ENCODE measurements around the gene KRTAP5-6.
A peak's percentile ranks its signal among the peaks of the same experiment; 100 is the strongest.

KRTAP5-6 gene, protein sequence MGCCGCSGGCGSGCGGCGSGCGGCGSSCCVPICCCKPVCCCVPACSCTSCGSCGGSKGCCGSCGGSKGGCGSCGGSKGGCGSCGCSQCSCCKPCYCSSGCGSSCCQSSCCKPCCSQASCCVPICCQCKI

DNA sequence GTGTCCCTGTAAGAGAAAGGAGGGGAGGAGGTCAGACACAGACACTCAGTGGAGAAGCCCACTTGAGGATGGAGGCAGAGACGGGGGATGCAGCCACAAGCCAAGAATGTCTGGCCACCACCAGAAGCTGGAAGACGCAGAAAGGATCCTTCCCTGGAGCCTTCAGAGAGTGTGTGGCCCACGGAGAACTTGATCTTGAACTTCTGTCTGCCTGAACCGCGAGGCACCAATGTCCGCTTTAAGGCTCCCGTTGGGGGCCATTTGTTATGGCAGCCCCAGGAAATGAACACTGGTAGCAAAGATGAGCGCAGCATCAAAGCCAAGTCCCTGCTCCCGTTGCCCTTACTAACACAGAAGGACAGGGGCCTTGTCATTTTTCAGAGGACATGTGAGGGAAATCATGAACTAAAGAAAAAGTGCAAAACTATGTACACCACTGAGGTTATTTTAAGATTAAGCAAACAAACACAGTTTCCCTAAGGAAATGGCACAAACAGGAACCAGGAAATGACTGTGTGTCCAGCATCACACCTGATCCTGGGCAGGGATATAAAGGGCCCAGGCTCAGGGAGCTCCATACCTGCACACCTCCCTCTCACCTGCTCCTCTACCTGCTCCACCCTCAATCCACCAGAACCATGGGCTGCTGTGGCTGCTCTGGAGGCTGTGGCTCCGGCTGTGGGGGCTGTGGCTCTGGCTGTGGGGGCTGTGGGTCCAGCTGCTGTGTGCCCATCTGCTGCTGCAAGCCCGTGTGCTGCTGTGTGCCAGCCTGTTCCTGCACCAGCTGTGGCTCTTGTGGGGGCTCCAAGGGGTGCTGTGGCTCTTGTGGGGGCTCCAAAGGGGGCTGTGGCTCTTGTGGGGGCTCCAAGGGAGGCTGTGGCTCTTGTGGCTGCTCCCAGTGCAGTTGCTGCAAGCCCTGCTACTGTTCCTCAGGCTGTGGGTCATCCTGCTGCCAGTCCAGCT lies at the start of gene KRTAP5-6:
Gene KRTAP5-6, plus strand, starts transcription at position 588 of the 963 bp plus-strand sequence. Its CDS starts 51 bp downstream, at position 639.
- DNase-seq (ENCODE audit: low read depth in 2 of 2) = no peak

DNA sequence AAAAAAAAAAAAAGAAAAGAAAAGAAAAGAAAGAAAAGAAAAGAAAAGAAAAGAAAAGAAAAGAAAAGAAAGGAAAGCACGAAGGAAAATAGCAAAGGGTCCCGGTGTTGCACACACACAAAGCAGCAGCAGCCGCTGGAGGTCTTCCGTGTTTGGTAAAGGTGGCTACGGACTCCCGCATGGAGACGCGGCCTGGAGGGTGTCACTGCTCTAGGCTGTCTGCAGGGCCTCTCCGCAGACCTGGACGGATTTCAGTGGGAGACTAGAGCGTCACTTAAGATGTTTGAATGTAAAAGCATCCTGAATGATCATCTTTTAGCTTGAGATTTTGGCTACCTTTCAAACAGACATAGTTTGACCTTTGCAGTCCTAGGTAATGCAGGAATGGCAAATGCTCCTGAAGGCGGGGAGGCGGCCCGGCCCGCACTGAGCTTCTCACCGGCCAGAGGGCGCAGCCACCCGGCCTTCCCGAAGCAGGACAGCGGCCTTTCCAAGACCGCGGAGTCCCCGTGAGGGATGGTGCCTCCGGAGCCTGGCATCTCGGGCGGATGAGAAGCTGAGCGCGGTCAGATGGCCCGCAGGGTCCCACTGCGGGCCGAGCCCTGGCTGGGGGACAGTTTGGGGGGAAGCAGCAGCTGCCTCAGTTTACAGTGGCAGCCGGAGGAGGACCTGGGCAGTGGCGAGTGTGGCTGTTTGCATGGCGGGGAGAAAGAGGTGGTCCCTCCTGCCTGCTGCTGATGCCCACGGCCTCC lies 48.9 kb upstream of the KRTAP5-6 start:
- DNase-seq (ENCODE audit: low read depth in 2 of 2) = no peak

DNA sequence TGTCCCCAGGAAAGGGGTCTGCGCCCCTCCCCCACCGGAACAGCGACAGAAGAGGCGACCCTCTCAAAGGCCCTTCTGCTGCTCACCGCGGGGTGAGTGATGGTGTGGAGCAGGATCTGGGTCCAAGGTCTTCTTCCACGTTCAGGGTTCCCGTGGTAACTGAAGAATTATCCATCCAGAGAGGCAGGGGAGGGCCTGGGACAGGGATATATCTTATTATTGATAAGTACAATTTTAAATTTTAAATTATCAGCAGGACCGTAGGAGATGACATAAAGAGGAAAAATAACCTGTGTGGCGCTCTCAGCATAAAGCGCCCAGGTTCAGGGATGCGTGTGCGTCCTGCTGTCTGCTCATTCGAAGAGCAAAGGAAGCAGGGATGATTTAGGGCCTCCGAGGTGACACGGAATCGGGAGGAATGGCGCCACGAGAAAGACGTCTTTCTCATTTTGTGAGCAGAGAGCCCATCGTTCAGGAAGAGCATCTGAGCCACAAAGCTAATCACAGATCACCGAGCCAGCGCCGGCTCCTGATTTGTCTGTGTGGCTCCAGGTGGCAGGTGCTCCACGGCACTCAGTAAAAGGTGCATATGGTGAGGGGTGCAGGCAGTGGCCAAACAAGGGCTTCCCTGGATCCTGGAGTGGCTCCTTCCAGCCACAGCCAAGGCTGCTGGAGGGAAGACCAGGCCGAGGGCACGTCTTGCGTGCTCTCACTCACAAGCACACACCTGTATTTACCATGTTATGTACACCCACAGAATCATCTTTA lies 48.2 kb upstream of the KRTAP5-6 start:
- no peak for DNase-seq (ENCODE audit: low read depth in 2 of 2)

DNA sequence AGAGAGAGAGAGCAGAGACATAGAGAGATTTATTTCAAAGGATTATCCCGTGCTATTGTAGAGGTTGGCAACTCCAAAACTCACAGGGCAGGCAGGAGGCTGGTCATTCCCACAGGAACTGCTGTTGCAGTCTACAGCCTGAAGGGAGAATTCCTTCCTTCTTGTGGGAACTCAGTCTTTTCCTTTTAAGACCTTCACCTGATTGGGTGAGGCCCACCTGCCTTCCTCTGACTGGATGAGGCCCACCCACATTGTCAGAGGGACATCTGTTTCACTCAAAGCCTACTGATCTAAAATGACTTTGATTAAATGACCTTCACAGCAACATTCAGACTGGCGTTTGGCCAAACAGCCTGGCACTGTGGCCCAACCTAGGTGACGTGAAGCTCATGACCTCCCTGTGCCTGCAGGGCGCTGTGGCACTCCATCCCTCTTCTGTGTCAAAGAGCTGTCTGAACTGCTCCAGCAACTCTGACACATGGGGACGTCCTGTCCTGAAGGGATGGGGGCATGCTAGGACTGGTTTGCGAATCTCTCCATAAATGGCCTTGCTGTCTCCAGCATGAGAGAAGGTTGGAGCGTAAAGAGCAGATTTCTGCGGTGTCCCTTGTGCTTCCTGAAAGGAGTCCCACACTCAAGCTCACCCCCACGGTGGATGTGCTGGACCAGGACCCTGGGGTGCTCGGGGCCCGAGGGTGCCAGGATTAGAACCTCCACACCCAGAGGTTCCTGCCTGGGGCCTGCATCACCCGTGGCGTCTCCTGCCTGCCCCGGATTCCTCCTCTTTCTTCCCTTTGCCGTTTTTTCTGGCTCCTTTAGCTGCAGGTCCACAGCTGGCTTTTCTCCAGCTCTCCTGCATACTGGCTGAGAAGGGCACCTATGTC lies 46.7 kb upstream of the KRTAP5-6 start:
- DNase-seq (ENCODE audit: low read depth in 2 of 2) = no peak

DNA sequence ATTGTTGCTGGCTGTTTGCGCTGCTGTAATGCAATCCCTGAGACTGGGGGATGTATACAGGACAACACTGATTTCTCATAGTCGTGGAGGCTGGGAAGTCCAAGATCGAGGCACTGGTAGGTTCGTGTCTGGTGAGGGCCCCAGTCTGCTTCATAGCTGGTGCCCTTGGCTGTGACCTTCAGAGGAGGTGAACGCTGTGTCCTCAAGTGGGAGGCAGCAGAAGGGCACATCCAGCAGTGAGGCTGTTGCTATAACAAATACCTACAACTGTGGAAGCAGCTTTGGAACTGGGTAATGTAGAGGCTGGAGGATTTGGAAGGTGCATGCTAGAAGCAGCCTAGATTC lies 46.1 kb upstream of the KRTAP5-6 start:
- DNase-seq (ENCODE audit: low read depth in 2 of 2) = no peak

DNA sequence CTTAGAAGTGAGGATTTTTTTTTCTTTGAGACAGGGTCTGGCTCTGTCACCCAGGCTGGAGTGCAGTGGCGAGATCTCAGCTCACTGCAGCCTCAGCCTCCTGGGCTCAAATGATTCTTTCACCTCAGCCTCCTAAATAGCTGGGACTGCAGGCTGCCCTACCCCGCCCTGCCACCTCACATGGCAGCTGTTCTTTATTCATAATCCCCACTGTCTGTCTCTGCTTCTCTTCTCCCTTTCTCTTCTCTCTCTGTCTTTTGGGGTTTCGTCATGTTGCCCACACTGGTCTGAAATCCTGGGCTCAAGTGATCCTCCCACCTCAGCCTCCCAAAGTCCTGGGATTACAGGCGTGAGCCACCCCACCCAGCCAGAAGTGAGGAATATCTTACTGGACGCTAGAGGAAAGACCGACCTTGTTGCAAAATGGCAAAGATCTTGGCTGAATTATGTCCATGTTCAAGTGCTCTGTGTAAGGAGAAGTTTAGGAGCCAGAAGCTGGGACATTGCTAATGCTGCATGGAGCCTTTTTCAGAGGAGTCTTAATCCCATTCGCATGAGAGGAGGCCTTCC lies 45.5 kb upstream of the KRTAP5-6 start:
- no peak for DNase-seq (ENCODE audit: low read depth in 2 of 2)

DNA sequence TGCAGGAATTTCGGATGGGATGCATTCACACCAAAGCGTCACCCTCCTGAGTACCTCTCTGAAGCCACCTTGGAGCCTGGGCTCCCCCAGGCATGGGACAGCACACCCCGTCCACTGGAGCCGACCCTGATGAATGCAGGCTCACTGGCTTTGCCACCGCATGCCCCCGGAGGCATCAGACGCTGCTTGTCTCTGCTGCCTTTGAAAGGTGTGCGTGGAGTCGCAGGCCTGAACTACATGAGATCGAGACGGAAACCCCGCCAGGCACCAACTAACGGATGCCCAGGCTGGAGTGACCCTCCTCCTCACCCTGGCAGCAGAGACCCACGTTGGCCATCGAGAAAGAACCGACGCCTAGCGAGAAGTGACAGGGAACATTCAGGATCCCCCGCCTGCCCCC lies 45.0 kb upstream of the KRTAP5-6 start:
- no peak for DNase-seq (ENCODE audit: low read depth in 2 of 2)

DNA sequence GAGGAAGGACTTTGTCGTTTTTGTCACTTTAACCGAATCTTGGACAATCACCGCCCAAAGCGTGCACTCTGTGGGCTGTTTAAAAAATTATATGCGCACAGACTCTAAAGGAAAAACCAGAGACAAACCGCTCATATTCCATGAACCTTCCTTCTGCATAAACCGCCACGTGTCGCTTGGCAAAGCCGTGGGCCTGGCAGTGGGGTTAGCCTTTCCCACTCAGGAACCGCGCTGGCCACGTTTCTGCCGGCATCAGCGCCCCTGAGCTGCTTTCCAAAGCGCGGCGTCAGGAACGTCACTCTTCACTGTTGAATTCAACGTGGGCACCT lies 44.6 kb upstream of the KRTAP5-6 start:
- no peak for DNase-seq (ENCODE audit: low read depth in 2 of 2)

DNA sequence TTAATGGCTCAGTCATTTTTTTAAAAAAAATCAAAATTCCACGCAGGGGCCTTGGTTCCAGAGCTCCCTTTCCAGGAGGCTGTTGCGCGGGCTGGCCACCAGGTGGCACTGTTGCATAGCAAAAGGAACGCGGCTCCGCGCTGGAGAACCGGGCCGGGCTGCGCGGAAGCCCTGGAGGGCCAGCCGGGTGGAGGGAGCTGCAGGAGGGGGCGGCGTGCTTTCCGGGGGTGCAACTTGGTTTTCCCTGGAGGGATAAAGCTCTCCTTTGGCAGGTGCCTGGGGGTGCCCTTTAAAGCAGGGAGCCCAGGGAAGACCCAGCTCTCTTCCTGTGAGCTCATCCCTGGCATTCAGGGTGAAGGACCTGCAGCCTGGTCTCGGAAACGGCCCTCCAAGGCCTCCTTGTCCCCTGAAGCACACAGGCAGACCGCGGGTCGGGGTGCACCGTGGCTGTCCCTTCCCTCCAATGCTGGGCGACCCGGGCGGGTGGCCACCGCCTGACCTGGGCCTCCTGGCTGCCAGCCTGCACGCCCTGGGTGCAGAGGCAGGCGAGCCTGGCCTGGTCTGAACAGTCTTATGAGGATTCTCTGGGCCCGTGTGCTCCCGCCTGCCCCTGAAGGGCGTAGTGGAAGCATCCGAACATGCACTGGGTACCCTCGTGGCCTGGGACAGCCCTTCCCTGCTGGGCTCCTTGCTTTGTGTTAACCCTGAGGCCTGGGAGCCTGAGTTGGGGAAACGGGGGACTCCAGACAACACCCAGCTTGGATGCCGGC lies 44.0 kb upstream of the KRTAP5-6 start:
- DNase-seq (ENCODE audit: low read depth in 2 of 2) = peak; percentile 62 to 68

DNA sequence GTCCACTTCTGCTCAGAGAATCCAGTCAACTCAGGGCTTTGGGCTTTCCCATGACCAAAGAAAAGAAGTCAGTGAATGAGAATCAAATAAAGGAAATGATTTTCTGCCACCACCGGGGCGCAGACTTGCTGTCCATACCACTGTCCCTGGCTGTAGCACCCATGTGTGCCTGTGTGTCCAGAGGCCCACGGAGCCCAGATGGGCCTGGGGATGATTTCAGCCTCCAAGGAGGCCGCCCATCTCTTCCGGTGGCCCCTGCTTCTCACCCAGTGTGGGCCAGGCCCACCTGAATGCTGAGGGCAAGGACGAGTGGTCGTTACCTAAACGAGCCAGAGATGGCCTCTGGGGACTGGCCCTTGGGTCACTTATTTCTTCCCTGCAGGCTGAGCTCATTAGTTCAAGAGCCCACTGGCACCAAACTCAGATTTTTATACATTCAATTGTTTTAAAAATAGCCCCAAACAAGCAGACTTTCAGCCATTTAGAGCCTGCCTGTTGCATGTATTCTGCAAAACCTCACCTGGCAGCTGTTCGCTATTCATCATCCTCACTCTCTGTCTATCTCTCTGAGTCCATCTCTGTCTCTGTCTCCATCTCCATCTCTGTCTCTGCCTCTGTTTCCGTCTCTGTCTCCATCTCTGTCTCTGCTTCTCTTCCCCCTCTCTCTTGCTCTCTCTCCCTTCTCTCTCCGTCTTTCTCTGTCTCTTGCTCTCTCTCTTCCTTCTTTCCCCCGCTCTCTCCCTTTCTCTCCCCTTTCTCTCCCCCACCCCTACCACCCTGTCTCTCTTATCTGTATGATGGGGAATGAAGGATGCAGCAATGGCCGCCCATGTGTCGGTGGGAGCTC lies 43.2 kb upstream of the KRTAP5-6 start:
- DNase-seq (ENCODE audit: low read depth in 2 of 2) = no peak

DNA sequence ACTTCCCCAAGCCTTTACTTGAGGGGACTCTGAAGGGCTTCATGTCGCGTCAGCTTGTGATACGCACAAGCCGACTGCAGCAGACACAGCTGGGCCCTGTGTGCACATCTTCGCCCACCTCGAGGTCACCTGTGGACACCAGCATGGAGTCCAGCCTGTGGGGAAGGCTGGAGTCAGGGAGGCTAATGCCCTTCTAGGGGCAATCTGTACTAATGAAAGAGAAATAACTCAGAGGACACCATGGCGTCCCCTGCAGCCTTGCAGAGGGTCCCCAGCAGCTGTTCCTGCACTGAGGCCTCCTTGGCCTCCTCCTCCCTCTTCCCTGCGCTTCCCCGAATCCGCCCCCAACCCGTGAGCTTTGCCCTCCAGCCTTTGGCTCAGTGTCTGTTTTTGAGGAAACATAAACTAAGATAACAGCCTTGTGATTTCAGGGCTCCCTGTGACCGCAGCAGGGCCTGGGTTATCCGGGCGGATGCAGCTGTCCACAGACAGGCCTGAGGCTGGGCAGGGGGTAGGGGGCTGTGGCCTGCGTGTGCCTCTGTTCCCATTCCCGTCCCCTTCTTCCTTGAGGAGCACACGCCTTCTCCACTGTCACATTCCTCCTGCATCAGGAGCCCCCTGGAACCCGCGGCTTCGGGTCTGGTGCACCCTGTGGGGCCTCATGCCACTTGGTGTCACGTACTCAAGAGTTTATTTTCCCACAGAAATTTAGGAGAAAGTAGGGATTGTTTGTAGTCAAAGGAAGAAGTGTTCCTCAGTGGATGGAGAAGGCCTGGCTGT lies 42.4 kb upstream of the KRTAP5-6 start:
- DNase-seq (ENCODE audit: low read depth in 2 of 2) = no peak

DNA sequence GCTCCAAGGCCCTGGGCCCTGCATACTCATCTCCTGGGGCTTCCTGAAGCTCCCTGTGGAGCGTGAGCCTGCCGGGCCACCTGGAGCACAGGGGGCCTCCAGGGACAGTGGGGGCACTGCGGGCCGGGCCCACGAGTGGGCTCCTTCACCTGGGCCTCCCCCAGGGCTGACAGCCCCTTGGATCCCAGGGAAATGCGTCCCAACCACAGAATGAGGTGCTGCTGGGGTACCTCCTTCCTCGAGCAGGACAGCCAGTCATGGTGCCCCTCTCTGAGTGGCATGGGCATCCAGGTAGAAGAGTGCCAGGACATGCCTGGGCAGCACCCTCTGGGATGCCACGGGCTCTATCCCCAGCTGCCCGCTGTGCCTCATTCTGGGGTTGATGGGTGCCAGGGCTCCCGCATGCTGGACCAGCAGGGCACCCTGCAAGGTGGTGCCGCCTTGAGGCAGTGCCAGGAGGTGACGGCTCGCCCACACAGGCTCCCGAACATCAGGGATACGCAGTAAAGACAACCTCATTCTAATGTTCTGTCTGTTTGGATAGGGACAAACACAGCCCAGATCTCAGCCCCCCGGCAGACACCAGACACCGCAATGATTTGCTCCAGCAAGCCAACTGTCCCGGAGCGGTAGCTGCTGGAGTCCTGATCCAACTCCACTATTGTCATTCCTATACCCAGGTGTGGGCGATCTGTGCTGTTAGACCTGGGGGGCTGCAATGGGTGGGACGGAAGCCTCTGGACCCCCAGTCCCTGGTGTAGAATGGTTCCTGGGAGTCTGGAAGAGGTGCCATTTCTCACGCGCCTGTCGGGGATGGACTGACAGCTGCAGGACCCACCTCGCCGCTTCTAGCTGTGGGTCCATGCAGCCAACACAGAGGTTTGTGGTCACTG lies 41.6 kb upstream of the KRTAP5-6 start:
- DNase-seq (ENCODE audit: low read depth in 2 of 2) = no peak

DNA sequence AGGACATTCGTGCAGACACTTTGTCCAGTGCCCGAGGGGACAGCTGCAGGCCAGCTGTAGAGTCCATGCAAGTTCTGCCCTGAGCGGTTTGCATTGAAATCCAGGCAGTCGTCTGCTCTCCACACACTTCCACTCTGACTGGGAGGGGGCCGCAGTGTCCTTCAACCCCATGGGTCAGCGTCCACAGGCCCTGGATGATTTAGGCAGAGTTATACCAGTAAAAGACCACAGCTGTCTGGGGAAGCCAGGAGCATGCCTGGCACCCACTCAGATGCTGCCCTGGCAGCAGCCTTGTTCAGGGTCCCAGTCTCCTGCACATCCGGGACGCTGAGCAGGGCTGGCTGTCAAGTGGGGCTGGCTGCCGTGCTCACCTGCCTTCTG lies 40.9 kb upstream of the KRTAP5-6 start:
- no peak for DNase-seq (ENCODE audit: low read depth in 2 of 2)

DNA sequence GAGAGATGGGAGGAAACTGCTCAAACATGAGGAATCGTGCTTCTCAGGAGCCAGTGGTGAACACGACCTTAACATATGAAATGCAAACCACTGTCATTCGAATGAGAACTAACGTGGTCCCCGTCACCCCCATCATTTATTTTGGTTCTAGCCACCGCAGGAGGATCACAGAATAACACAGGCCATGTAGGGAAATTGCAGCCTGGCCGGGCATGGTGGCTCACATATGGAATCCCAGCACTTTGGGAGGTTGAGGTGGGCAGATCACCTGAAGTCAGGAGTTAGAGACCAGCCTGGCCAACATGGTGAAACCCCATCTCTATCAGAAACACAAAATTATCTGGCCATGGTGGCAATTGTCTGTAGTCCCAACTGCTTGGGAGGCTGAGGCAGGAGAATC lies 40.3 kb upstream of the KRTAP5-6 start:
- no peak for DNase-seq (ENCODE audit: low read depth in 2 of 2)

DNA sequence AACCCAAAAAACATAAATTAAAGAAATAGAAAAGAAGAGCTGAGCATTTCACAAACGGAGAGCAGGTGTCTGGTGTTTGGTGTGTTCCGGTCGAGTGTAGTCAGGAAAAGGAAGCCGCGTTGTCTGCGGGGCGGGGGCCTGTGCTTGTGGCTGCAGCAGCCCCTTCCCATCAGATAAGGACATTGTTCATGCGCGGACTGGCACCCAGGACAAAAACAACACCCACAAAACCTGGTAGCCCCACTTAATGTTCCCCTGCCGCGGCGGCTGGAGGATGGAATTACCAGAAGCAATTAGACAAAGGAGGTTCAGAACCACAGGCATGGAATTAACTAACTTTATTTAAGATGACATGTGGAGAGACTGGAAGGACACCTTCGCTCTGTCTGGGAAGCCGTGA lies 37.5 kb upstream of the KRTAP5-6 start:
- DNase-seq (ENCODE audit: low read depth in 2 of 2) = no peak

DNA sequence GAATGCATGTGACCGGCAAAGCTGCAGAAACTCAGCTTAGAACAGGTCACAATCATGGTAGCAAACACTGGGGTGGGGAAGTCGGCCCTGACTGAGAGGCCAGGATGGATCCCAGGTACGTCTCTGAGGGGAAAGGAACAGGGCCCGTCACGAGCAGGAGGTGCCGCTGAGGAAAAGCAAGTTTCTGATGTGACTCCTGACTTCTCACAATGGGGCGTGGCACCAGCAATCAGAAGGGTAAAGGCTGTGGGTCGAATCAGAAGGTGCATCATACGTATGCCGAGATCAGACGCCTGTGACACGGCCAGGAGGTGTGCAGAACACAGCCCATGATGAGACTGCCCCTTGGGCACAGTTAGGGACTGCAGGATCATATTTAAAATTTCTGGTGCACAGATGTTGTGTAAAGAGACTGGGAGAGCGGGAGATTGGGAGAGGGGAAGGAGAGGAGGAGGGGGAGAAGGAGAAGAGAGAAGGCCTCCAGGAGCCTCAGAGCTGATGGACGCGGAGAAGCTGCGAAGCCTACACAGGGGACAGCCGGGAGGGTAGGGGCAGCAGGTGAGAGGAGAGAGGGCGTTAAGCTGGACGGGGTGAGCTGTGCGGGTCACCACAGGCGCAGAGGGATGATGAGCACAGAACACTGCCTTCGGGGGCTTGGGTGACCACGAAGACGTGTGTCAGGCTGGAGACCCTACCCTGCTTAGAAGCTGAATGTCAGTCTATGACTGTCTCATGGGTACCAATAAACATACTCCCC lies 36.7 kb upstream of the KRTAP5-6 start:
- no peak for DNase-seq (ENCODE audit: low read depth in 2 of 2)

Data from activated CD4-positive, alpha-beta T cell treated with anti-CD3 and anti-CD28 coated beads for 24 hours (primary cell).